SK-N-MC (cell line): Measurements from ENCODE around the gene TRIM9.

Source experiments
- EZH2 ChIP-seq: fragments of 200-600 bp; sonication (generic); IDR thresholded peaks from one replicate; pipeline ENCODE4 v1.6.1; 2017; ENCODE audit warnings: antibody characterized with exemption
- POLR2AphosphoS5 ChIP-seq: IDR thresholded peaks from 2 replicates; pipeline ENCODE4 v1.6.1; 2012; ENCODE audit warnings: mild to moderate bottlenecking, low read depth, low read length, borderline replicate concordance

DNA sequence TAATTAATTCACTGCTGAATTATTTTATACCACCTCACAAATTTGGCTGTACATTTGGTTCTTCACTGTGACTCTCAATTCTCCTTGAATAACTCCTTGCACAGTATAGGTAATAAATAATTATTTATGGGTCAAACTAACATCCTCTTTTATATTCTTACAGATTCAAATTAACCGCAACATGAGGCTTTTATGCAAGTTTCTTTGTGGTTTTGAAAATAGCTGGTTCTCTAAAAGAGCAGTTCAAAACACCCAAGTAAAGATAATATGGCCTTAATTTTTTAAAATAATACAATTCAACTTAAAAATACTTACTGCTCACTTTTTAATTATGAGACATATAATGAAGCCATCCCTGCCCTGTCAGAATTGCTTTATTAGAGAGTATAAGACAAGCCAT lies 12.9 kb upstream of the TRIM9 start:
- TF ChIP-seq POLR2AphosphoS5 (no peak), EZH2 (no peak)
